Fibroblast of lung (primary cell): ENCODE data around the gene EIF4H. TPM values are rescaled to one million over a fixed set of nuclear protein-coding genes. Genes with fewer than 3 reads are reported as not detected.

Source experiments
- DNase-seq, 2 donors: peaks; one replicate each; pipeline versions ENCODE4 v3.0.0 to v3.0.0-alpha.2; 2010; ENCODE audit warnings: low read depth in 2 of 2
- H2AFZ ChIP-seq: 2 replicates; pipeline ENCODE4 v1.5.1; 2012; ENCODE audit warnings: low read length, control low read depth, inconsistent platforms
- H3K27ac ChIP-seq: 2 replicates; pipeline ENCODE4 v1.5.1; 2011; ENCODE audit warnings: low read length, control low read depth; ENCODE audit not compliant: insufficient read depth
- H3K27me3 ChIP-seq: 2 replicates; pipeline ENCODE4 v1.5.1; 2011; ENCODE audit warnings: mild to moderate bottlenecking, low read length; ENCODE audit not compliant: control insufficient read depth, insufficient read depth
- H3K36me3 ChIP-seq: 2 replicates; pipeline ENCODE4 v1.5.1; 2011; ENCODE audit warnings: low read length; ENCODE audit not compliant: control insufficient read depth, insufficient read depth
- H3K4me1 ChIP-seq: 2 replicates; pipeline ENCODE4 v1.5.1; 2011; ENCODE audit warnings: low read length; ENCODE audit not compliant: control insufficient read depth, insufficient read depth; ENCODE audit errors: extremely low read depth
- H3K4me2 ChIP-seq: 2 replicates; pipeline ENCODE4 v1.5.1; 2011; ENCODE audit warnings: low read length, control low read depth; ENCODE audit not compliant: insufficient read depth; ENCODE audit errors: extremely low read depth
- H3K4me3 ChIP-seq, 4 experiments: fragments of 200-600 bp in 1 of 4; sonication (generic) in 1 of 4; replicated peaks in 1 of 4; 2 replicates each; pipeline ENCODE4 v1.5.1; 2011 to 2016; ENCODE audit warnings: low read length in 4 of 4, low read depth in 3 of 4, mild to moderate bottlenecking in 3 of 4, control low read depth in 2 of 4, inconsistent platforms in 1 of 4, mixed read lengths in 1 of 4; ENCODE audit not compliant: insufficient read depth in 1 of 4; ENCODE audit errors: control extremely low read depth in 1 of 4
- H3K79me2 ChIP-seq: 2 replicates; pipeline ENCODE4 v1.5.1; 2012; ENCODE audit warnings: mild to moderate bottlenecking, low read length, inconsistent platforms; ENCODE audit not compliant: control insufficient read depth, insufficient read depth
- H3K9ac ChIP-seq: 2 replicates; pipeline ENCODE4 v1.5.1; 2011; ENCODE audit warnings: mild to moderate bottlenecking, low read length, control low read depth; ENCODE audit not compliant: insufficient read depth
- H3K9me3 ChIP-seq: 2 replicates; pipeline ENCODE4 v1.5.1; 2012; ENCODE audit warnings: low read depth, low read length; ENCODE audit not compliant: control insufficient read depth, insufficient read depth
- H4K20me1 ChIP-seq: 2 replicates; pipeline ENCODE4 v1.5.1; 2011; ENCODE audit warnings: low read length; ENCODE audit not compliant: control insufficient read depth, insufficient read depth; ENCODE audit errors: extremely low read depth
- CTCF ChIP-seq, 2 donors: IDR thresholded peaks in 1 of 2; conservative IDR thresholded peaks in 1 of 2; 1 replicate in 1 of 2; 2 replicates in 1 of 2; pipeline ENCODE4 v1.5.1; 2011 to 2012; ENCODE audit warnings: low read length in 2 of 2, control low read depth in 1 of 2, inconsistent platforms in 1 of 2, low read depth in 1 of 2, mild to moderate bottlenecking in 1 of 2
- EZH2 ChIP-seq: IDR thresholded peaks from 2 replicates; pipeline ENCODE4 v1.5.1; 2012; ENCODE audit warnings: low read length, control low read depth, mild to moderate bottlenecking; ENCODE audit errors: missing control alignments
- polyA plus RNA-seq, 2 donors: library from polyadenylated mRNA; depleted of rRNA in 1 of 2; stranded (reverse) in 1 of 2; unstranded in 1 of 2; fragments of >200 nt; gene quantifications; 2 replicates each; pipeline ENCODE4 v1.2.1, GENCODE V29; 2011 to 2012; ENCODE audit warnings: missing spikeins in 1 of 2
- total RNA-seq: library from RNA; depleted of rRNA; stranded (reverse); fragments of >200 nt; gene quantifications from 2 replicates; pipeline ENCODE4 v1.2.1, GENCODE V29; 2014

Gene EIF4H
- total and polyA plus RNA-seq, 2 donors (not counting 1 experiment from before 2014, with no cell fraction given), result 292 to 361 TPM

- Histone ChIP-seq H4K20me1 (no peaks in the 10 kb centered on the region), H3K4me2 (no peak overlapping the region), H3K27ac (no peak overlapping the region), H3K4me3 (no peak overlapping the region), H2AFZ (no peak overlapping the region), H3K4me1 (peaks cover 7% of the 10 kb centered on the region), H3K9ac (no peak overlapping the region), H3K27me3 (no peaks in the 10 kb centered on the region), H3K9me3 (no peaks in the 10 kb centered on the region), H3K36me3 (peaks cover 6% of the 10 kb centered on the region), H3K79me2 (no peaks in the 10 kb centered on the region)
- DNase-seq, result no peak
- TF ChIP-seq EZH2, result no peak
- TF ChIP-seq CTCF (conservative IDR thresholded peaks at IDR 0.05 in 1 of 2, IDR thresholded peaks at IDR 0.05 in 1 of 2; ENCODE audit: low read depth in 1 of 2, low read length in 2 of 2), result no peak
These were observed 56.5 kb downstream of the EIF4H start for GRCh38 chr7:74230446-74231231.

GRCh38 chr7:74231232-74231590 is 57.1 kb downstream of the EIF4H start:
- no peak overlapping the region for H3K27ac ChIP-seq
- H3K4me3 ChIP-seq, result no peak overlapping the region
- H3K9me3 ChIP-seq, result no peaks in the 10 kb centered on the region
- no peak overlapping the region for H3K4me2 ChIP-seq
- H3K27me3 ChIP-seq, result no peaks in the 10 kb centered on the region
- no peak for DNase-seq
- H3K36me3 ChIP-seq, result peaks cover 6% of the 10 kb centered on the region
- no peak overlapping the region for H2AFZ ChIP-seq
- no peak overlapping the region for H3K9ac ChIP-seq
- H3K79me2 ChIP-seq, result no peaks in the 10 kb centered on the region
- peaks cover 7% of the 10 kb centered on the region for H3K4me1 ChIP-seq
- TF ChIP-seq CTCF (conservative IDR thresholded peaks at IDR 0.05 in 1 of 2, IDR thresholded peaks at IDR 0.05 in 1 of 2; ENCODE audit: low read depth in 1 of 2, low read length in 2 of 2) (no peak), EZH2 (no peak)
- H4K20me1 ChIP-seq, result no peaks in the 10 kb centered on the region

GRCh38 chr7:74233655-74234285 is 59.6 kb downstream of the EIF4H start:
- Histone ChIP-seq H3K9me3 (no peaks in the 10 kb centered on the region), H3K79me2 (no peaks in the 10 kb centered on the region), H3K27me3 (no peaks in the 10 kb centered on the region), H3K4me2 (peak overlapping the region; percentile 49), H3K27ac (peak overlapping the region; percentile 52), H3K4me1 (peaks cover 11% of the 10 kb centered on the region), H3K9ac (no peak overlapping the region), H3K4me3 (no peak overlapping the region), H2AFZ (no peak overlapping the region), H4K20me1 (no peaks in the 10 kb centered on the region), H3K36me3 (peaks cover 12% of the 10 kb centered on the region)
- TF ChIP-seq EZH2 (no peak), CTCF (conservative IDR thresholded peaks at IDR 0.05 in 1 of 2, IDR thresholded peaks at IDR 0.05 in 1 of 2; ENCODE audit: low read depth in 1 of 2, low read length in 2 of 2) (no peak)
- peak; percentile 84 to 88 for DNase-seq
